HCT116 (cell line): ENCODE results near the gene DPH1. TPM values are rescaled to one million over a fixed set of nuclear protein-coding genes. Genes with fewer than 3 reads are reported as not detected.

Experiments used
- ATAC-seq: fragments of 200-7000 bp; cut with Tn5 transposase; 2 replicates; pipeline ENCODE4 v1.9.1; 2020; ENCODE audit warnings: mild to moderate bottlenecking, moderate library complexity
- BruUV-seq: library from RNA; stranded (reverse); fragments of 400-500 nt; replicated peaks from 2 replicates; lab custom pipeline; 2021; lab: Mats Ljungman, UMichigan
- CTCF ChIA-PET: fragments of 300-600 bp; sonication (Branson Sonifier 250); formaldehyde crosslinking; loops from one replicate; lab custom pipeline; 2021; ENCODE audit warnings: antibody characterized with exemption; lab: Charles Lee
- POLR2A ChIA-PET: fragments of 300-600, 350-600 bp; sonication (Branson Sonifier 250); formaldehyde crosslinking; loops from one replicate; lab custom pipeline; 2021; ENCODE audit warnings: antibody characterized with exemption; lab: Charles Lee
- RAD21 ChIA-PET, 2 experiments: fragments of 300-600 bp; sonication (Branson Sonifier 250); formaldehyde crosslinking; loops; one replicate each; lab custom pipeline; 2023; ENCODE audit warnings: low total read pairs in 2 of 2; ENCODE audit not compliant: uncharacterized antibody in 2 of 2, unreplicated experiment in 2 of 2, low non-redundant PET in 1 of 2; lab: Charles Lee
- DNase-seq: peaks from one replicate; pipeline ENCODE4 v3.0.0-alpha.2; 2010; ENCODE audit warnings: low read depth, low spot score
- H2AFZ ChIP-seq: fragments of 200-600 bp; shearing (Covaris generic), sonication (generic); 2 replicates; pipeline ENCODE4 v1.6.1; 2017; ENCODE audit warnings: low read depth, mixed run types, mixed read lengths, antibody characterized with exemption, low read length; ENCODE audit not compliant: poor library complexity, severe bottlenecking
- H3K27ac ChIP-seq: 2 replicates; pipeline ENCODE4 v1.5.1; 2012; ENCODE audit warnings: low read depth, low read length
- H3K27me3 ChIP-seq: fragments of 200-600 bp; sonication (generic); 2 replicates; pipeline ENCODE4 v1.6.1; 2016; ENCODE audit warnings: mixed run types, low read length, mixed read lengths; ENCODE audit not compliant: insufficient read depth
- H3K36me3 ChIP-seq, 2 experiments: fragments of 200-500 bp in 1 of 2; fragments of 200-600 bp in 1 of 2; sonication (Bioruptor generic) in 1 of 2; sonication (generic) in 1 of 2; 2 replicates each; pipeline versions ENCODE4 v1.5.1 to v1.6.1; 2014 to 2016; ENCODE audit warnings: low read length in 2 of 2, inconsistent platforms in 1 of 2, mixed read lengths in 1 of 2, mixed run types in 1 of 2; ENCODE audit not compliant: insufficient read depth in 2 of 2, control insufficient read depth in 1 of 2
- H3K4me1 ChIP-seq, 2 experiments: fragments of 200-600 bp in 1 of 2; sonication (generic) in 1 of 2; 2 replicates each; pipeline versions ENCODE4 v1.5.1 to v1.6.1; 2012 to 2017; ENCODE audit warnings: low read length in 2 of 2, inconsistent platforms in 1 of 2, mild to moderate bottlenecking in 1 of 2, mixed read lengths in 1 of 2, mixed run types in 1 of 2, moderate library complexity in 1 of 2; ENCODE audit not compliant: insufficient read depth in 2 of 2, control insufficient read depth in 1 of 2
- H3K4me2 ChIP-seq: fragments of 200-600 bp; sonication (generic); 2 replicates; pipeline ENCODE4 v1.6.1; 2017; ENCODE audit warnings: mixed run types, low read length, mixed read lengths
- H3K4me3 ChIP-seq, 2 experiments: fragments of 200-600 bp in 1 of 2; sonication (generic) in 1 of 2; replicated peaks in 1 of 2; 2 replicates each; pipeline ENCODE4 v1.5.1; 2011 to 2016; ENCODE audit warnings: low read length in 2 of 2, control low read depth in 1 of 2, low read depth in 1 of 2, mild to moderate bottlenecking in 1 of 2, mixed read lengths in 1 of 2, mixed run types in 1 of 2
- H3K79me2 ChIP-seq: fragments of 200-600 bp; sonication (generic); 2 replicates; pipeline ENCODE4 v1.6.1; 2017; ENCODE audit warnings: mild to moderate bottlenecking, mixed run types, low read length, moderate library complexity, mixed read lengths; ENCODE audit not compliant: insufficient read depth
- H3K9ac ChIP-seq: fragments of 200-600 bp; sonication (generic); 2 replicates; pipeline ENCODE4 v1.6.1; 2016; ENCODE audit warnings: low read length, mixed read lengths
- H3K9me2 ChIP-seq: fragments of 200-600 bp; sonication (generic), shearing (Covaris generic); 2 replicates; pipeline ENCODE4 v1.6.1; 2017; ENCODE audit warnings: mixed run types, mild to moderate bottlenecking, moderate library complexity; ENCODE audit not compliant: insufficient read depth
- H3K9me3 ChIP-seq, 2 experiments: fragments of 200-500 bp in 1 of 2; fragments of 200-600 bp in 1 of 2; sonication (Bioruptor generic) in 1 of 2; sonication (generic) in 1 of 2; 2 replicates each; pipeline ENCODE4 v1.6.1; 2014 to 2017; ENCODE audit warnings: low read length in 2 of 2, mixed read lengths in 2 of 2, inconsistent platforms in 1 of 2, low read depth in 1 of 2, mild to moderate bottlenecking in 1 of 2, mixed run types in 1 of 2, moderate library complexity in 1 of 2; ENCODE audit not compliant: control insufficient read depth in 1 of 2, insufficient read depth in 1 of 2
- H4K20me1 ChIP-seq: fragments of 200-600 bp; sonication (generic), shearing (Covaris generic); 2 replicates; pipeline ENCODE4 v1.6.1; 2017; ENCODE audit warnings: mixed run types, mild to moderate bottlenecking, moderate library complexity; ENCODE audit not compliant: insufficient read depth
- ATF3 ChIP-seq: IDR thresholded peaks from 2 replicates; pipeline ENCODE4 v1.6.1; 2012
- EGR1 ChIP-seq: IDR thresholded peaks from 2 replicates; pipeline ENCODE4 v1.6.1; 2012; ENCODE audit warnings: low read depth
- EZH2 ChIP-seq: fragments of 200-600 bp; sonication (generic); IDR thresholded peaks from 2 replicates; pipeline ENCODE4 v1.6.1; 2017; ENCODE audit warnings: antibody characterized with exemption, mixed run types
- EZH2phosphoT487 ChIP-seq: fragments of 200-600 bp; IDR thresholded peaks from 2 replicates; pipeline ENCODE4 v1.6.1; 2018; ENCODE audit warnings: antibody characterized with exemption, borderline replicate concordance
- FOSL1 ChIP-seq: IDR thresholded peaks from 2 replicates; pipeline ENCODE4 v1.6.1; 2012; ENCODE audit warnings: low read depth
- JUND ChIP-seq: IDR thresholded peaks from 2 replicates; pipeline ENCODE4 v1.6.1; 2012
- RAD21 ChIP-seq: IDR thresholded peaks from 2 replicates; pipeline ENCODE4 v1.6.1; 2012; ENCODE audit warnings: low read depth, mild to moderate bottlenecking
- SP1 ChIP-seq: IDR thresholded peaks from 2 replicates; pipeline ENCODE4 v1.6.1; 2012; ENCODE audit warnings: low read depth
- TCF7L2 ChIP-seq: IDR thresholded peaks from 2 replicates; pipeline ENCODE4 v1.7.0; 2011; ENCODE audit warnings: borderline replicate concordance, inconsistent platforms; ENCODE audit not compliant: insufficient read depth, insufficient read length; ENCODE audit errors: extremely low read depth
- YY1 ChIP-seq: IDR thresholded peaks from 2 replicates; pipeline ENCODE4 v1.6.1; 2011; ENCODE audit warnings: low read length, low read depth, moderate library complexity, mild to moderate bottlenecking; ENCODE audit not compliant: insufficient replicate concordance; ENCODE audit errors: extremely low read depth
- ZBTB33 ChIP-seq: IDR thresholded peaks from 2 replicates; pipeline ENCODE4 v1.6.1; 2011; ENCODE audit warnings: mild to moderate bottlenecking, low read length, moderate library complexity; ENCODE audit not compliant: insufficient replicate concordance; ENCODE audit errors: extremely low read depth
- ZFX ChIP-seq: fragments of 450-650 bp; IDR thresholded peaks from 2 replicates; pipeline ENCODE4 v1.6.1; 2017
- ZNF274 ChIP-seq: fragments of 200-500 bp; sonication (Bioruptor generic); IDR thresholded peaks from 2 replicates; pipeline ENCODE4 v1.6.1; 2014; ENCODE audit warnings: mild to moderate bottlenecking, low read depth, low read length, inconsistent platforms
- intact Hi-C: fragments of 100-400 bp; cut with micrococcal nuclease; formaldehyde crosslinking; loops from 2 replicates; pipeline ENCODE4 v1.10.0; 2022
- total RNA-seq: library from RNA; stranded (reverse); gene quantifications from one replicate; pipeline ENCODE4 v1.2.1, GENCODE V29; 2021; ENCODE audit not compliant: unreplicated experiment
- TF ChIP-seq, protein P1 (sequence below), 3 experiments: fragments of 200-600 bp in 1 of 3; sonication (generic) in 1 of 3; IDR thresholded peaks in 2 of 3; conservative IDR thresholded peaks in 1 of 3; 2 replicates each; pipeline ENCODE4 v1.5.1; 2012 to 2017; ENCODE audit warnings: low read depth in 2 of 3, low read length in 2 of 3, antibody characterized with exemption in 1 of 3, borderline replicate concordance in 1 of 3, control low read depth in 1 of 3, mild to moderate bottlenecking in 1 of 3, mixed read lengths in 1 of 3, mixed run types in 1 of 3, moderate library complexity in 1 of 3; ENCODE audit not compliant: insufficient read depth in 1 of 3

Gene DPH1
- total RNA-seq, 1 experiment from 2014 or later, result 47.2 TPM

GRCh38 chr17:2034806-2035540, 5.0 kb downstream of the DPH1 start:
- Histone ChIP-seq H2AFZ (no peak overlapping the region), H3K27me3 (no peaks in the 10 kb centered on the region), H3K36me3 (no peaks in the 10 kb centered on the region; a peak in 1 of 4 replicates), H3K4me2 (no peak overlapping the region), H3K4me1 (peaks cover 7% of the 10 kb centered on the region in 2 experiments; a peak in 3 of 4 replicates), H3K9me2 (no peaks in the 10 kb centered on the region), H3K9ac (no peak overlapping the region), H4K20me1 (no peaks in the 10 kb centered on the region), H3K79me2 (peaks cover 9% of the 10 kb centered on the region; the same call in 1 of the 2 replicates), H3K9me3 (no peaks in the 10 kb centered on the region), H3K4me3 (no peak overlapping the region), H3K27ac (no peak overlapping the region)
- intact Hi-C loops, result no loop called here
- ATAC-seq, result no peak
- POLR2A ChIA-PET, result no interaction called here
- TF ChIP-seq ATF3, result no peak
- no peak for TF ChIP-seq EZH2
- no peak for TF ChIP-seq ZNF274
- TF ChIP-seq ZFX, result no peak
- TF ChIP-seq, protein P1, sequence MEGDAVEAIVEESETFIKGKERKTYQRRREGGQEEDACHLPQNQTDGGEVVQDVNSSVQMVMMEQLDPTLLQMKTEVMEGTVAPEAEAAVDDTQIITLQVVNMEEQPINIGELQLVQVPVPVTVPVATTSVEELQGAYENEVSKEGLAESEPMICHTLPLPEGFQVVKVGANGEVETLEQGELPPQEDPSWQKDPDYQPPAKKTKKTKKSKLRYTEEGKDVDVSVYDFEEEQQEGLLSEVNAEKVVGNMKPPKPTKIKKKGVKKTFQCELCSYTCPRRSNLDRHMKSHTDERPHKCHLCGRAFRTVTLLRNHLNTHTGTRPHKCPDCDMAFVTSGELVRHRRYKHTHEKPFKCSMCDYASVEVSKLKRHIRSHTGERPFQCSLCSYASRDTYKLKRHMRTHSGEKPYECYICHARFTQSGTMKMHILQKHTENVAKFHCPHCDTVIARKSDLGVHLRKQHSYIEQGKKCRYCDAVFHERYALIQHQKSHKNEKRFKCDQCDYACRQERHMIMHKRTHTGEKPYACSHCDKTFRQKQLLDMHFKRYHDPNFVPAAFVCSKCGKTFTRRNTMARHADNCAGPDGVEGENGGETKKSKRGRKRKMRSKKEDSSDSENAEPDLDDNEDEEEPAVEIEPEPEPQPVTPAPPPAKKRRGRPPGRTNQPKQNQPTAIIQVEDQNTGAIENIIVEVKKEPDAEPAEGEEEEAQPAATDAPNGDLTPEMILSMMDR (IDR thresholded peaks at IDR 0.05 in 2 of 3, conservative IDR thresholded peaks at IDR 0.05 in 1 of 3; ENCODE audit: borderline replicate concordance in 1 of 3, insufficient read depth in 1 of 3, low read depth in 2 of 3, low read length in 2 of 3), result no peak
- no peak for TF ChIP-seq RAD21
- TF ChIP-seq ZBTB33, result no peak
- no peak for TF ChIP-seq TCF7L2
- TF ChIP-seq FOSL1, result no peak
- TF ChIP-seq EGR1, result no peak
- no peak for TF ChIP-seq JUND
- TF ChIP-seq EZH2phosphoT487, result no peak
- TF ChIP-seq SP1, result no peak
- no peak for TF ChIP-seq YY1
- RAD21 ChIA-PET, result no interaction called here
- DNase-seq, result no peak
- CTCF ChIA-PET, result no interaction called here
- no TSS peak for BruUV-seq
